ENCODE data around the gene PRCC.

GRCh38 chr1:156809711-156810366 lies 42.5 kb downstream of the PRCC start:
- no peak for TF ChIP-seq CTCF (conservative IDR thresholded peaks at IDR 0.05 in 1 of 2, IDR thresholded peaks at IDR 0.05 in 1 of 2; ENCODE audit: extremely low read depth in 1 of 2, insufficient read depth in 1 of 2, low read depth in 1 of 2, low read length in 2 of 2)
- no peak for TF ChIP-seq EZH2 (IDR thresholded peaks at IDR 0.05; ENCODE audit: borderline replicate concordance, low read length)
